GM19452 (cell line): Measurements from ENCODE around the gene TCF7L2.

Source experiments
- ATAC-seq: cut with Tn5 transposase; IDR thresholded peaks from one replicate; pipeline ENCODE4 v1.9.1; 2021; ENCODE audit not compliant: unreplicated experiment

TCF7L2 gene

DNA sequence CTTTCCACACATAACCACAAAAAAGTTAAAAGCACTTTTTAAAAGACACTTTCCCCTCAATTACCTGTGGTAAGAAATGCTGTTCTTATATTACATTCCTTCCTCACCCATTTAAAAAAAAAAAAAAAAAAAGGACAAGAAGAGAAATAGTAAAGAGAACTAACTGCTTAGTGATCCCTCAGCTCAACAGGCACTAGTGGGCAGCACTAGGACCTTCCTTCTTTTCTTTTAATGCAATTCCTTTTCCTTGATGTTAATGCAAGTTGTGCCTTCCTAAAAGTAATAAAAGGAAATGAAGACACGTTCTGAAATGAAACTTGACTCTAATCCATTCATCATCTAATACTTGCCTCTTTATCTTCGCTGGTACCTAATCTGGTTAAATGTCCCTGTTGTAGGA, 189.7 kb downstream of the TCF7L2 start:
- no peak for ATAC-seq

DNA sequence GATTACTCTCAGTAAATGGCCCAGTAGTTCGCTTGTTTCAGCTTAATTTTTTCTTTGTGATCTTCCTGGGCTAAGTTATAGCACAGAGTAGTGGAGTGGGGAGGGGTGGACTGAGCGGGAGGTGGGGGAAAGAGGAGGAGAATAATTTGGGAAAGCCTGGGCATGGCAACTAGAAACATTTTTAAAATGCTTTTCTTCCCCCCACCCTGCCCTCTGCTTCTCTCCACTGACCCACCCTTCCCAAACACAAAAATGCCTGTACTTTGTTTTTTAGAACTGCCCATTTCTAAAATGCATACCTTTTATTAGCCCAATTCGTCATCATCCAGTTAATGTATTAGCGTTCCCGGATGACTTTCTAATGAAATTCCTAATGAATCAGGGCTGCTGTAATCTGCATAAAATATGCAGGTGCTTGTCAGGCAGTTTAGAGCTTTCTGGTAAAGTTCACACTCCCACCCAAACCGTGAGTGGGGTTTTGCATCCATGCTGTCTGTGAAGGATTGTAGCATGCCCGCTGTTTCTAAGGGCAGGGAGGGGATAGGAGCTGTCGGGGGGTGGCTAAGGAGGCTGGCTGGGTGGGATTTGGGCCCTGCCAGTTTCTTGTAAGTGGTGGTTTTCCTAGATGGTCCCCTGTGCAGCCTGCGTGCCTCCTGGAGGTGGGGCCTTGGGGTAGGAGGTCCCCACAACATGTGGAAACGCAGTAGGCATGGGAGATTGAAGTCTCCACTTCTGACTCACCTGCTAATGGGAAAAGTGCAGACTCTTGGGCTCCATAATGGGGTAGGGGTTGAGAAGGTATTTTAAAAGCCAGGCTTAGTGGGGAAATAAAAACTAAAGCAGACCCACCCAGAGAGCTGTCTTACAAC, 190.3 kb downstream of the TCF7L2 start:
- no peak for ATAC-seq

DNA sequence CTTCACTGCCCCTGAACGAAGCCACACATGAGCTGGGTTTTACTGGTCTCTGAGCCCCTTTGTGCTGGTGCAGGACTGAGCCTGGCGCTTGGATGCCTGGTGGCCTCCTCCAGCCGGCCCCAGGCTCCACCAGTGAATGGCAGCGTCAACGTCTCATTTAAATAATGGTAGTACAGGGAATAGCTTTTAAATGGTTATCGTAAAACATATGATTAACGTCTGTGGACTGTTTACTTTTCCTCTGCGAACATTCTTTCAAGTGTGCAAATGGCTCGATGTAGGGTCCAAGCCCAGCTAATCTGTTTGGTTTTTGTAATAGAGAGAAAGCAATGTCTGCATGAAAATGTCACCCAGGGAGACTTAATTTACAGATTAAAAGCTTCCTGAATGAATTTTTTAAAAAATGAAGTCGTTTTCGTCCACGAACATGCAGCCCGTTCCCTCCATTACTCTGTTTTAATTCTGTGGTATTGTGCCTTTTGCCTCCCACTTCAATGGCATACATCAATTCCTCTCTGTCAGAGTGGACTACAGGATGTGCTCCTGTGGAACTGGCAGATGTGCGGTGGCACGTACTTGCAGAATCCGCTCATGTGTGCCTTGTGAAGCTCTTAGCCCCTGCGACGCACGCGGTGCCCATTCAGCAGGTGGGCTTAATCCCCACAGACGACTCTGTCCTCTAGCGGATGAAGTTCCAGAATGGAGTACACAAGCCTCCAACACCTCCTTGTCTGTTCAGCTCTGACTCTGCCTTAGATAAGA, 192.7 kb downstream of the TCF7L2 start:
- no peak for ATAC-seq

DNA sequence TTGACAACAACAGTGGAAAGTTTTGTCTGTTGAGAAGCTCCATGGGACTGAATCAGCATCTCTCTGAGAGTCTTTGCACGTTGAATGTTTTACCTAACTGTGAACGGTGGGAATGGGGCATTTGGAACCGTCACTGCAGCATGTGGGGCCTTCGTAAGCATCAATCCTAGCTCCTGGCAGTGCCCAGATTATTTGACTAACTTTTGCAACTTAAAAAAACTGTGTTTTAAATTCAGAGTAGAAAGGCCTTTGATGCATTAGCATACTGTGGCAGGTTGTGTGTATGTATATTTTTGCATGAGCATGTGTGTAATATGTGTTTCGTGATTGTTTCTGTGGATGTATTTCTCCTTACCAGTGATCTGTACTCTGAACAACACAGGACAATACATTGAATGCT, 194.5 kb downstream of the TCF7L2 start:
- ATAC-seq: no peak

DNA sequence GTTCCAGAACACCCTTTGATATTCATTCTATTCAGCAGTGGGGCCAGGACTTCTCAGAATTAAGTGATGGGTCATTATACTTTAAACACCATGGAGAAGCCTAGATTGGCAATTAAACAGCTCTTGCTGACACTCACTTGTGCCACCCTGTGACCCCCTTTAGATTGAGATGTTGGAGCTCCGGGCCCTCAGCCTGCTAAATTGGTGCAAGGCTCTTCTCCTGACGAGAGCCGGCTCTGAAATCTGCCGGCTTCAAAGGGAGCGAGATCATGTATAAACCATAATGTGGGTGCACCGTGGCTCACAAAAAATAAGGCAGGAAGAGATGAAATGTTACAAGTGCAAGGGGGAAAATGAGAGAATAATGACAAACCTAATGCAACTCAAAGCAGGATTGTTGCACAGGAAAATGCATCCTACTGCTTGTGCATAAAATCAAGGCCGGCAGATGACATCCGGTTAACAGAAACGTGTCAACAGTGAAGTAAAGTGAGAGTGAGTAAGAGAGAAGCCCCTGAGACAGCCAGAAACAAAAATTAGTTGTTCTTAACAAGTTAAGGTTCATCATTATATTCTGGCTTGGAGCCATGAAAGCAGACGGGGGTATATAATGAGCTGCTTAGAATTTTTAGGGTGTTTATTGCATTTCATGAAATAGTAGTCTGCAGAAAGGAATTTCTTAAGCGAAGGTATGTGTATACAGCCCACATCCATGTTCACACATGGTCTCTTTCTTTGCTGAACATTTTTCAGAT, 198.2 kb downstream of the TCF7L2 start:
- no peak for ATAC-seq

DNA sequence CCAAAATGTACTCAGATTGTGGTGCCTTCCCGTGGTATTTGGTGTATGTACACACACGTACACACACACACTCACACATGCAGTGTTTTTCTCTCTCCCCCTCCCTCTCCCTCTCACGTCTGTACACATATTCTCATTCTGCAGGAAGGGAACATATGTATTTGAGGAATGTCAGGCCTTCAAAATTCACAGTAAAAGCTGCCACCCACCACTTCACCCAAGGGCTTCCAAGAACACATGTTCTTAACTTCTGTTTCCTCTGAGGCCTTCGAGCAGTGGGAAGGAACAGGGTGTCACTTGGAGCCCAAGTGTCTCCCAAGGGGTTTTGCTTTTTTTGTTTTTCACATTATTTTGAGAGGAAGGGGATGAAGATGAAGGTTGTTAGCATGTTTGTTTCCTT, 198.9 kb downstream of the TCF7L2 start:
- ATAC-seq: no peak

DNA sequence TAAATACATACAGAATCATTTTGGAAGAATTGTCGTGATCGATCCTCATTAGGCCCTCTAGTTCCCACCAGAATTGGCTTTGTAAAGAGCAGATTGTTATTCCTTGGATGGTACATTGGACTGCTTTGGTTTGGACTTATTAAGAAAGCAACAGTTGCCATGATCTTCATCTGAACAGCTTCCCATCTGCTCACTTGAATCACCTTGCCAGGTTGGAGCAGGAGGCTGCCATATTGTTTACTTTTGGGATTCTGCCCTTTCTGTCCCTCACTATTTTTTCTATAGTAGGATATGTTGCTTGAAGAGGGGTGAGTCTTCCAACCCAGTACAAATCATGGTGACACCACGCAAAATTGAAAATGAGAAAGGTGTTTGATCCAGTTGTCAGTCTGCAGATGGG, 199.6 kb downstream of the TCF7L2 start:
- ATAC-seq: no peak

DNA sequence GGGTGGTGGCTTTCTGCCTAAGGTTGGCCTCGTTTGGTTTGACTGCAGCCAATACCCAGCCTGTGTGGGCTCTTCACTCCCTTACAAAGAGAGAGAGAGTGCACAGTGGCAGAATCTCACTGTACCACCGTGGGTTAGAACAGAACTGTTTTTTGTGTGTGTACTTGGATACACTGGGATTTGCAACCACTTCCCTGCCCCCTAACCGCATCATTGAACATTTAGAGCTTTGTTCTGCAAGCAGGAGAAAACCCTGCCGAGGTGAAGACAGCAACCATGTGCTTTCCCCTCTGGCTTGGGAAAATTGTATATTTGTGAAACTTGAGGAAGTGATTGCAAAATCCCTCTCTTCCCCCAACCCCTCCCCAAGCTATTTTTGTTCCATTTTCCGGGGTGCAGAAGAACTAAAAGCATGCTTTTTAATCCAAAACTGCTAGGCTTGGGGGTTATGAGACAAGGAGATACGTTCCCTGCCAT, 201.2 kb downstream of the TCF7L2 start:
- no peak for ATAC-seq

DNA sequence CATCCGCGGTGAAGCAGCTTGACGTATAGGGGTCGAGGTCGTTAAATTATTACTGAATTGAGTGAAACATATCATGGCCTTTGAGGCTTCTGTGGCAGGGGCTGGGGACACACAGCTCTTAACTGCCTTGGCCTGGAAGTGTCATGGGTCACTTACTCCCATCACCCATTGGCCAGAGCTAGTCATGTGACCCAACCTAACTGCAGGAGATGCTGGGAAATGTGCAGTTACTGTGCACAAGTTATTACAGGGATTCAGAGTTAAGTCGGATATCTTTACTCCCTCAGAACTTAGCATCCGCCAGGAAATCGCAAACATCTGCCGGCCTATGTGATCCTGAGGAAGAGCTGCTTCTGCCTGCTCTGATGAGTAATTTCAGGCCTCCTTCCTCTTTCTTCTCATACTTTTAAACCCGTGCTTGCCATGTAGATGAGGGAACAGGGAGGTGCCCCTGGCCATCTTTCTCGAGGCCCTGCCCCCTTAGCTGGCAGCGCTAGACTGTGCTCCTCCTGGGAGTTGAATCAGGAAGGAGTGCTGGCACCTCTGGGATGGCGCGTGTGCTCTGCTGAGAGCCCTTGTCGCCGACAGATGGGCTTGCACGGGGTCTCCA, 203.6 kb downstream of the TCF7L2 start:
- no peak for ATAC-seq

DNA sequence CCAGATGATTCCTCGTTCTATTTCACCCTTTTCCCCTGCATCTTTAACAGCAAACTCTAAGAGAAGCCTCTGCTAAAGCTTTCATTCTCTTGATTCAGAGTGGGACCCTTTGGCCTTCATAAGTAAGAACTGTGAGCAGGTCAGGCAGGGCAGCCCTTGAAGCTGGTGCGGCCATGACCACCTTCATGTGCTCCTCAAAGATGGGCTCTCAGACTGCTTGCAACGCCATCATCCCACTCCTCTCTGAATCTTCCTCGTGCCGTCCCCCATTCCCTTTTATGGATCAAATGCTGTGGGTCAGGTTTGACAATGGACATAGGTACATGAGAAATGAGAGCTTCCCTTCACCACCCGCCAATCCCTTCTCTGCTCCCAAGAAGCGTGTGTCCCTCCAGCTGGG, 207.4 kb downstream of the TCF7L2 start:
- ATAC-seq: no peak

DNA sequence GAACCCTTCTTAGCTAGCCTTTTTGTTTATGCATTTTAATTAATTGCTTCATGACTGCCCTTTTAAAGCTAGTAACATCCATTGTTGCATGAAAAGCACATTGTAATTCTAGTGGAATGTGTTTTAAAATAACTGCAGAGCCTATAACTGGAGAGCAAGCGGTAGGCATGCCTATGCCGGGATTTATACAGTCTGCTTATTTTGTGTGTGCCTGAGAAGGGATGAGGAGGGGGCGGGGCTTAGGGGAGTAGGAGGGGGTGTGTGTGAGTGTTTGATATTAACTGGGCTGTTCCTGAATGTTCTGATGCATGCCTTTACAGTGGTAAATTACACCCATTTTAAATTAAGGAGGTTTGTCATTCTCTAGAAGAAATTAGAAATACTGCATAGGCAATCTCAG, 208.1 kb downstream of the TCF7L2 start:
- ATAC-seq: no peak

DNA sequence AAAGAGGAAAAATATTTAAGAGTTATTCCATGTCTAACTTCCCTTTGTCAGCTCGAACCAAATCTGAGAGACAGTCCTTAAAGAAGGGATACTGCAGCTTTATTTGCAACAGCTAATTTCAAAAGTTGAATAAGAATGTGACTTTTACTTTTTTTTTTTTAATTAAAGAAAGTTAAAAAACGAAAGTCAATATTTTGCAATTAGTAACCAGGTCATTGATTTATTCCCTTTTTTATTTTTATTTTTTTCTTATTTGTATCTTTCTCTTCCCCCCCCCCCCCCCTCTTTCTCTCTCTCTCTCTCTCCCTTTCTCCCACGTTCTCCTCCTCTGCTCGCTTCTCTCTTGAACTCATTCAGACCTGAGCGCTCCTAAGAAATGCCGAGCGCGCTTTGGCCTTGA, 209.5 kb downstream of the TCF7L2 start:
- ATAC-seq: no peak

DNA sequence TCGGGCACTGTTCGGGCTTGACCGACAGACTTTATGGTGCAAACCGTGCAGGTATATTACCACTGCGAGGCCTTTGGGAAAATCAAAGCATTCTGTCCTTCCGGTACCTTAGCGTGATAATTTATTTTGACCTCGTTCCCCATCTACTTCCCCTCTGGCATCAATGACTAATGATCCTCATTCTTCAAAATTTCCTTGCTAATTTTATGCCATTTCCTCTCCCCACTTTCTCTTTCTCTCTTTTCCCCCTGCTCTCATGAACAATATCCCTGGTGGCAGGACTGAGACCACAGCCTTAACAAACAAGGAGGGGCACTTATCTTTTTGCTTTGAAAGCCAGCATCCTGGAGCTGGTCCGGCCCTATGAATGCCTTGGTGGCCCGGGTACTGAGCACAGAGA, 210.6 kb downstream of the TCF7L2 start:
- ATAC-seq: no peak

DNA sequence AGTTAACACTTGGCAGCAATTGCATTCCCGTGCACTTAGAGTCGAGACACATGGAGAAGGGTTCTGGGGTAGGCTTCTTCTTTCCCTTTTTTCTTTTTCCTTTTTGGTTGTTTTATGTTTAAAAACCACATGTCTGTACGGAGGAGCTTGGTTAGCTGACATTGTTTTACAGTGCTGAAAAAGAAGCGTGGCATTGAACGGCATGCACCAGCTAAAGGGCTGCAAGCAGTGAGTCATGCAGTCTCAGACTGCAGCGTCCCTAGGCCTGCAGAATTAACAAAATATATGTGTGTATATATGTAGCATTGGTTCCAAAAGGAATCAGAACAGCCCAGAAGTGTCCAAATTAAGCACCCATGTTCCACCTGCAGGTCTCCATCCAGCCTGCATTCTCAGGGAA, 211.0 kb downstream of the TCF7L2 start:
- no peak for ATAC-seq

DNA sequence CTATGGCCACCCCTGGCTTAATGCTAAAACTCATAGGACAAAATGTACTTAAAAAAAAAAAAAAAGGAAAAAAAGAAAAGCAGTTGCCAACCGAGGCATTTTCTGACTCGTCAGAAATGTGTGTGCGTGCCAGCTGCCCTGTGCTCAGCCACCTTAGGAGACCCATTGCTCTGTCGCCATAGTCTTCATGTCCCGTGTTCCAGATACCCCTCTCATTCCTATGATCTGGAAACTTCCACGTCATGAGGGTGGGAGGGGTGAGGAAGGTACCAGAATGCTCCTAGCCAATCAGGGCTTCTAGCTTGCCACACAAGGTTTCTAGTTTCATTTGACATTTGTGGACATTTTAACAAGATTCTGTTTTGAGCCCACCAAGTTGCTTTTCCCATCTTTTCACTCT, 212.9 kb downstream of the TCF7L2 start:
- no peak for ATAC-seq

DNA sequence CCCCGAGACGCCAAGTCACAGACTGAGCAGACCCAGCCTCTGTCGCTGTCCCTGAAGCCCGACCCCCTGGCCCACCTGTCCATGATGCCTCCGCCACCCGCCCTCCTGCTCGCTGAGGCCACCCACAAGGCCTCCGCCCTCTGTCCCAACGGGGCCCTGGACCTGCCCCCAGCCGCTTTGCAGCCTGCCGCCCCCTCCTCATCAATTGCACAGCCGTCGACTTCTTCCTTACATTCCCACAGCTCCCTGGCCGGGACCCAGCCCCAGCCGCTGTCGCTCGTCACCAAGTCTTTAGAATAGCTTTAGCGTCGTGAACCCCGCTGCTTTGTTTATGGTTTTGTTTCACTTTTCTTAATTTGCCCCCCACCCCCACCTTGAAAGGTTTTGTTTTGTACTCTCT, 215.6 kb downstream of the TCF7L2 start:
- no peak for ATAC-seq

DNA sequence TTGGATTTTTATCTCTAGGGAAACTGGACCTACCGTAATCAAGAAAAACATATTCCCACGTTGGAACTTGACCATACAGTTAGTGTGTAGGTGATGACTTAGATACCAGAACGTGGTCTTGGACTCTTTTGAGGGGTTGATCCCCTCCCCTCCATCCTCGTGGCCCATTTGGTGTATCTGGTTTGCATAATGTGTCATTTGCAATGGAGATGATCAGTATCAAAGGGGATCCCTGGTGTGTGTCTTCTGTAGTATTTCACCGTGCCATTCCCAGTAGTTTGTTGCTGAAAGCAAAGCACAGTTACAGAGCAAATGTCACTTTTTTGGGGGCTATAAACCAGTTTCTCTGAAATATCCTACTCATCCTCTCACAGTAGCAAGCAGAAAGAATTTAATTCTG, 217.7 kb downstream of the TCF7L2 start:
- ATAC-seq: no peak

DNA sequence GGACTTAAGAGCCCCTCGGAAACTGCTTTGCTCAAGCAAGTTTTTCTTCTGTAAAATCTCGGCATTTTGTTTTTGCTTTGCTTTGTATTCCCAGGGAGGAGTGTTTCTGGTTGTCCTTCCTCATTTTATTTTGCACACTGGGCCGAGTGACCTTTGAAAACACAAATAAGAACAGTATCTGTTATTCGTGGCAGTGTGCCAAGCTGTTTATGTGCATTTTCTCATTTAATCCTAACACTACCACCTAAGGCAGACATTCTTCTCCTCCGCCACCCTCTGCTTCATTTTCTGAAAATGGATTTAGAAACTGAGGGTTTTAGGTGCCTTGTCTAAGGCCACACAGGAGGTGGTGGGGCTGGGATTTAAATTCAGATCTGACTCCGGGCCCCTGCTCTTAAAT, 218.5 kb downstream of the TCF7L2 start:
- ATAC-seq: no peak

DNA sequence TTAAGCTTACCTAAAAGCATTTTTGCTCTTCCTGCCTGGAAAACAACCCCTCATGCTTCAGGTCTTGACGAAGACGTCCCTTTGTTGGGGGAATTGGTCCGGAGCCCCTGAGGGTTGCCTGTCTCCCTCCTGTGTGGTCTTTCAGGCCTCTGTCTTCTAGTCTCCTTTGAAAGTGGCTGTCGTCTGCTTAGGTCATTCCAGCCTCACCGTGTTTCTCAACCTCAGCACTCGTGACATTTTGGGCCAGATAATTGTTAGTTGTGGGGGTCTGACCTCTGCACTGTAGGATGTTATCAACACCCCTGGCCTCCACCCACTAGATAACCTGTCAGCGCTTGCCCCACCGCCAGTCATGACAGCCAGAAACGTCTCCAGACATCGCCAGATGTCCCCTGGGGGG, 219.1 kb downstream of the TCF7L2 start:
- no peak for ATAC-seq

DNA sequence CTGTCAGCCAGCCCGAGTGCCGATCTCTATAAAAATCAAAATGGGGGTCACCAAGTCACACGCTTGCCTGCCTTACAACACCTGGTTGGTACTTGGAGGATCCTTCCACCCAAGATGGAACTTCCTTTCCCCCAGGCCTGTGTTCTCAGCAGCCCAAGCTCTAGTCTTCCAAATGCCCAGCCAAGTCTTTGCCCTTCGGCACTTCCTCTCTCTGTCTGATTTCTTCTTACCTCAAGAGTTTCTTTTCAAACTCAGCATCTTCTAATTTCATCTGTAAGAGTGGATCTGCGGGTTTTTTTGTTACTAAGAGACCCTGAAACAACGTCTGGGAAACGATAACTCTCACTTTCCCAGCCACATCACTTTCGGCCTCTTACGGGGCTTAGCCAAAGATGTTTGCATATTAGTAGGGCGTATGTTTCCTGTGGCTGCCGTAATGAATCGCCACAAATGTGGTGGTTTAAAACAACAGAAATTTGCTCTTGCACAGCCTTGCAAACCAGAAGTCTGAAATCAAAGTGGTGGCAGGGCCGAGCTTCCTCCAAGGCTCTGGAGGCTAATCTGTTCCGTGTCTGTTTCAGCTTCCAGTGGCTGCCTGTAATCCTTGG, 219.9 kb downstream of the TCF7L2 start:
- ATAC-seq: peak; percentile 96

DNA sequence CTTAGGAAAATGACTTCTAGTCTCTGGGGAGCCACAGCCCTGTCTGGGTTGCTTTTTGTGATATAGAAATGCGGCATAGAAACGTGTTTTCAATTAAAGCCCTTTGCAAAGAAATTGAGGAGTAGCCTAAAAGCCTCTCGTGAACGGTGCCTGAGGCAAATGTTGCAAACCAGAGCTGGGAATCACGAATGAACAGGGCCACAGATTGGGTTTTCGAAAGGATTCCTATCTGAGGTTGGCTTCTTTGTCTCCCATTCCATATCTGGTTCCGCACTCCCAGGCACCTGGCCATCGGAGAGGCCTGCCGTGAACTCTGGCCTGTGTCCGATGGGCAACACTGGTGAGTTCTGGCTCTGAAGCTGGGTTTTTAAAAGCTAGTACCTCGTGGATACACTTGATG, 221.6 kb downstream of the TCF7L2 start:
- ATAC-seq: no peak
